ENCODE results near the gene ZNF133. TPM values are rescaled to one million over a fixed set of nuclear protein-coding genes. Genes with fewer than 3 reads are reported as not detected.
"Not testable (repeated sequence)": the region's sequence is repeated elsewhere in the genome, so short reads cannot be mapped to it uniquely, and the experiment has no call there.

The ZNF133 gene
- 10 to 100 TPM in 1 of 2 experiments, 1 to 10 TPM in 1; 8.3 to 10.3 TPM for total RNA-seq

GRCh38 chr20:18287915-18288748, at the start of gene ZNF133:
Gene ZNF133 (plus strand): TSS chr20:18288527. CDS start chr20:18305687, 17,160 bp downstream.
- H3K4me3 Mint-ChIP-seq, result peak within 1 kb of the TSS; percentile 97
- CTCF ChIA-PET, result interaction anchor here (0.9 to 2.0 kb wide), 5 partner anchors 9 to 783 kb away, joined by 3 to 8 read pairs (median 4); partner anchors contain the start of genes DZANK1 and POLR3F
- peaks cover 24% of the 10 kb centered on the region for H3K27me3 Mint-ChIP-seq
- ATAC-seq (peak; percentile 98), DNase-seq (peak; percentile 97)
- H3K36me3 Mint-ChIP-seq, result peaks cover 21% of the 10 kb centered on the region
- H3K4me1 Mint-ChIP-seq, result peaks cover 17% of the 10 kb centered on the region
- peaks cover 18% of the 10 kb centered on the region for H3K9me3 Mint-ChIP-seq (ENCODE audit: low read depth)
- peak within 1 kb of the TSS; percentile 98 for H3K27ac Mint-ChIP-seq

GRCh38 chr20:18240997-18241396, 47.3 kb upstream of the ZNF133 start:
- CTCF ChIA-PET, result no interaction called here
- no peak overlapping the region for H3K4me3 Mint-ChIP-seq
- peaks cover 38% of the 10 kb centered on the region for H3K27me3 Mint-ChIP-seq
- DNase-seq (no peak), ATAC-seq (no peak)
- H3K27ac Mint-ChIP-seq, result no peak overlapping the region
- H3K9me3 Mint-ChIP-seq (ENCODE audit: low read depth), result peaks cover 7% of the 10 kb centered on the region
- no peaks in the 10 kb centered on the region for H3K4me1 Mint-ChIP-seq
- no peaks in the 10 kb centered on the region for H3K36me3 Mint-ChIP-seq

- Mint-ChIP-seq H3K9me3 (ENCODE audit: low read depth) (peaks cover 7% of the 10 kb centered on the region), H3K4me1 (no peaks in the 10 kb centered on the region), H3K27ac (no peak overlapping the region), H3K4me3 (no peak overlapping the region), H3K27me3 (peaks cover 41% of the 10 kb centered on the region), H3K36me3 (no peaks in the 10 kb centered on the region)
- DNase-seq (no peak), ATAC-seq (no peak)
- CTCF ChIA-PET, result no interaction called here
Measured at GRCh38 chr20:18243802-18244201, 44.5 kb upstream of the ZNF133 start.

- DNase-seq; H3K27me3 Mint-ChIP-seq; H3K36me3 Mint-ChIP-seq; H3K27ac Mint-ChIP-seq; H3K9me3 Mint-ChIP-seq (ENCODE audit: low read depth); H3K4me3 Mint-ChIP-seq; CTCF ChIA-PET; H3K4me1 Mint-ChIP-seq; ATAC-seq: not testable (repeated sequence)
Measured at GRCh38 chr20:18248545-18248944, 39.8 kb upstream of the ZNF133 start.

- ATAC-seq (no peak), DNase-seq (no peak)
- CTCF ChIA-PET, result no interaction called here
- no peak overlapping the region for H3K27ac Mint-ChIP-seq
- no peak overlapping the region for H3K4me3 Mint-ChIP-seq
- peaks cover 18% of the 10 kb centered on the region for H3K27me3 Mint-ChIP-seq
- H3K36me3 Mint-ChIP-seq, result no peaks in the 10 kb centered on the region
- H3K4me1 Mint-ChIP-seq, result no peaks in the 10 kb centered on the region
- H3K9me3 Mint-ChIP-seq (ENCODE audit: low read depth), result no peaks in the 10 kb centered on the region
Measured at GRCh38 chr20:18250217-18250616, 38.1 kb upstream of the ZNF133 start.

GRCh38 chr20:18252597-18253451, 35.5 kb upstream of the ZNF133 start:
- H3K27ac Mint-ChIP-seq, result no peak overlapping the region
- H3K4me1 Mint-ChIP-seq, result no peaks in the 10 kb centered on the region
- peaks cover 17% of the 10 kb centered on the region for H3K27me3 Mint-ChIP-seq
- ATAC-seq (no peak), DNase-seq (no peak)
- no peaks in the 10 kb centered on the region for H3K36me3 Mint-ChIP-seq
- no peaks in the 10 kb centered on the region for H3K9me3 Mint-ChIP-seq (ENCODE audit: low read depth)
- CTCF ChIA-PET, result no interaction called here
- no peak overlapping the region for H3K4me3 Mint-ChIP-seq

- no peak overlapping the region for H3K4me3 Mint-ChIP-seq
- H3K36me3 Mint-ChIP-seq, result no peaks in the 10 kb centered on the region
- ATAC-seq, result no peak
- H3K9me3 Mint-ChIP-seq (ENCODE audit: low read depth), result no peaks in the 10 kb centered on the region
- CTCF ChIA-PET, result interaction anchor here (1.2 kb wide), 1 partner anchor 21 kb away, joined by 3 read pairs; no protein-coding TSS in a partner anchor
- peaks cover 17% of the 10 kb centered on the region for H3K27me3 Mint-ChIP-seq
- DNase-seq, result no peak
- H3K27ac Mint-ChIP-seq, result no peak overlapping the region
- no peaks in the 10 kb centered on the region for H3K4me1 Mint-ChIP-seq
Measured at GRCh38 chr20:18254615-18255014, 33.7 kb upstream of the ZNF133 start.

GRCh38 chr20:18255526-18255925, 32.8 kb upstream of the ZNF133 start:
- no peaks in the 10 kb centered on the region for H3K9me3 Mint-ChIP-seq (ENCODE audit: low read depth)
- CTCF ChIA-PET, result no interaction called here

GRCh38 chr20:18256440-18257090, 31.8 kb upstream of the ZNF133 start:
- peaks cover 19% of the 10 kb centered on the region for H3K27me3 Mint-ChIP-seq
- CTCF ChIA-PET, result no interaction called here
- H3K4me3 Mint-ChIP-seq, result no peak overlapping the region
- no peak for DNase-seq
- no peaks in the 10 kb centered on the region for H3K36me3 Mint-ChIP-seq
- ATAC-seq, result no peak
- H3K4me1 Mint-ChIP-seq, result no peaks in the 10 kb centered on the region
- H3K27ac Mint-ChIP-seq, result no peak overlapping the region
- no peaks in the 10 kb centered on the region for H3K9me3 Mint-ChIP-seq (ENCODE audit: low read depth)

More at GRCh38 chr20:18255526-18255925, 32.8 kb upstream of the ZNF133 start:
- Mint-ChIP-seq H3K27ac (no peak overlapping the region), H3K4me3 (no peak overlapping the region), H3K27me3 (peaks cover 19% of the 10 kb centered on the region), H3K36me3 (no peaks in the 10 kb centered on the region), H3K4me1 (no peaks in the 10 kb centered on the region)
- ATAC-seq (no peak), DNase-seq (no peak)

- Mint-ChIP-seq H3K4me1 (no peaks in the 10 kb centered on the region), H3K9me3 (ENCODE audit: low read depth) (no peaks in the 10 kb centered on the region), H3K36me3 (no peaks in the 10 kb centered on the region), H3K27me3 (peaks cover 19% of the 10 kb centered on the region), H3K27ac (no peak overlapping the region), H3K4me3 (no peak overlapping the region)
- DNase-seq (no peak), ATAC-seq (no peak)
- CTCF ChIA-PET, result no interaction called here
Measured at GRCh38 chr20:18258126-18258860, 30.0 kb upstream of the ZNF133 start.

- Mint-ChIP-seq H3K9me3 (ENCODE audit: low read depth) (no peaks in the 10 kb centered on the region), H3K4me1 (no peaks in the 10 kb centered on the region), H3K27ac (no peak overlapping the region), H3K4me3 (no peak overlapping the region), H3K27me3 (peaks cover 10% of the 10 kb centered on the region), H3K36me3 (no peaks in the 10 kb centered on the region)
- DNase-seq (no peak), ATAC-seq (no peak)
- CTCF ChIA-PET, result no interaction called here
Measured at GRCh38 chr20:18259730-18260129, 28.6 kb upstream of the ZNF133 start.

GRCh38 chr20:18263723-18264122, 24.6 kb upstream of the ZNF133 start:
- no peak for DNase-seq
- peaks cover 17% of the 10 kb centered on the region for H3K27me3 Mint-ChIP-seq
- H3K4me3 Mint-ChIP-seq, result no peak overlapping the region
- no peak overlapping the region for H3K27ac Mint-ChIP-seq
- no peaks in the 10 kb centered on the region for H3K4me1 Mint-ChIP-seq
- H3K9me3 Mint-ChIP-seq (ENCODE audit: low read depth), result no peaks in the 10 kb centered on the region
- H3K36me3 Mint-ChIP-seq, result no peaks in the 10 kb centered on the region
- CTCF ChIA-PET, result no interaction called here
- ATAC-seq, result no peak

- peaks cover 15% of the 10 kb centered on the region for H3K27me3 Mint-ChIP-seq
- H3K27ac Mint-ChIP-seq, result no peak overlapping the region
- DNase-seq (no peak), ATAC-seq (no peak)
- no peaks in the 10 kb centered on the region for H3K36me3 Mint-ChIP-seq
- H3K4me1 Mint-ChIP-seq, result peaks cover 4% of the 10 kb centered on the region
- H3K9me3 Mint-ChIP-seq (ENCODE audit: low read depth), result no peaks in the 10 kb centered on the region
- CTCF ChIA-PET, result no interaction called here
- H3K4me3 Mint-ChIP-seq, result no peak overlapping the region
Measured at GRCh38 chr20:18265441-18265840, 22.9 kb upstream of the ZNF133 start.
